ENCODE results near the gene ZBTB24. TPM values are rescaled to one million over a fixed set of nuclear protein-coding genes. Genes with fewer than 3 reads are reported as not detected.

ZBTB24 gene
- total and polyA plus RNA-seq, 2 of the 13 experiments (the other 11 are each of a cell fraction or from before 2014, with no cell fraction given), result 1.5 to 6.2 TPM

DNA sequence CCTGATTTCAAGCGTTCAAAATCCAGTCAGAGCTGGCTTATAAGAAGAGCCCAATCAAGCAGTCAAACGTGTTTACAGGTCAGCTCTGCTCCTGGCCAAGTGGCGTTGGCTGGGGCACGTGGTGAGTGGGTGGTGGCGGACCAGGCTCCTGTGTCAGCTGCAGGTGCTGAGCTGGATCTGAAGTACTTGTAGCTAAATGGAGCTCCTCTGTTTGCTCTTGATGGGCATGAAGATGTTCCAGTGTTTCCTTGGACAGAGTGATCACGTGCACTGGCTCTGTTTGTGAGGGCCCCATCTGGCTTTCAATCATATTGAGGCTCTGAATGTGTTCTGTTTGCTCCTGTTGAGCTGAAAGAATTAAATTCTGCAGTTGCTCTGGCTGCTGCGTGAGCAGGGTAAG lies 17.2 kb downstream of the ZBTB24 start:
- DNase-seq (ENCODE audit: low spot score) (no peak), FAIRE-seq (no peak), ATAC-seq (no peak)
- CTCF ChIA-PET (ENCODE audit: low intra/inter-chr PET ratio, low total read pairs), result no interaction called here
- POLR2A ChIA-PET, result no interaction called here
- intact Hi-C loops (cut with micrococcal nuclease; ENCODE audit: unreplicated experiment), result no loop called here
- Histone ChIP-seq H3K36me3 (replicated peaks in 1 of 2; ENCODE audit: control insufficient read depth in 1 of 2, insufficient read depth in 2 of 2, low read length in 2 of 2) (peaks cover 9 to 54% of the 10 kb centered on the region in 2 experiments; a peak in 4 of 5 replicates), H3K9me3 (ENCODE audit: low read length) (no peaks in the 10 kb centered on the region), H3K9ac (ENCODE audit: insufficient read depth, low read depth, low read length) (no peak overlapping the region), H3K4me3 (replicated peaks in 1 of 3; ENCODE audit: insufficient read depth in 1 of 3, low read depth in 2 of 3, low read length in 3 of 3) (no peak overlapping the region), H3K27ac (ENCODE audit: extremely low read length, insufficient read depth, low read length) (no peak overlapping the region), H3K4me2 (ENCODE audit: low read depth, low read length) (no peak overlapping the region), H3K4me1 (ENCODE audit: insufficient read depth, low read length) (no peaks in the 10 kb centered on the region), H2AFZ (ENCODE audit: low read length) (no peak overlapping the region), H3K79me2 (ENCODE audit: insufficient read depth, low read length) (no peaks in the 10 kb centered on the region), H3K27me3 (ENCODE audit: control insufficient read depth in 1 of 2, insufficient read depth in 2 of 2, low read length in 2 of 2) (no peaks in the 10 kb centered on the region), H4K20me1 (ENCODE audit: insufficient read depth, low read length) (no peaks in the 10 kb centered on the region)
- WGBS (ENCODE audit: low lambda C conversion rate), result no CpG with 5 or more reads among the region's 7 CpGs
- in situ Hi-C loops (cut with HindIII; ENCODE audit: extremely low pct_ligation_motif_present, low pct_unique_long_range_greater_than_20kb), result no loop called here
- TF ChIP-seq, protein P1, sequence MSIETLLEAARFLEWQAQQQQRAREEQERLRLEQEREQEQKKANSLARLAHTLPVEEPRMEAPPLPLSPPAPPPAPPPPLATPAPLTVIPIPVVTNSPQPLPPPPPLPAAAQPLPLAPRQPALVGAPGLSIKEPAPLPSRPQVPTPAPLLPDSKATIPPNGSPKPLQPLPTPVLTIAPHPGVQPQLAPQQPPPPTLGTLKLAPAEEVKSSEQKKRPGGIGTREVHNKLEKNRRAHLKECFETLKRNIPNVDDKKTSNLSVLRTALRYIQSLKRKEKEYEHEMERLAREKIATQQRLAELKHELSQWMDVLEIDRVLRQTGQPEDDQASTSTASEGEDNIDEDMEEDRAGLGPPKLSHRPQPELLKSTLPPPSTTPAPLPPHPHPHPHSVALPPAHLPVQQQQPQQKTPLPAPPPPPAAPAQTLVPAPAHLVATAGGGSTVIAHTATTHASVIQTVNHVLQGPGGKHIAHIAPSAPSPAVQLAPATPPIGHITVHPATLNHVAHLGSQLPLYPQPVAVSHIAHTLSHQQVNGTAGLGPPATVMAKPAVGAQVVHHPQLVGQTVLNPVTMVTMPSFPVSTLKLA (IDR thresholded peaks at IDR 0.05), result no peak
- no peak for TF ChIP-seq ZFP36 (IDR thresholded peaks at IDR 0.05; ENCODE audit: borderline replicate concordance, low read depth, low read length, partially characterized antibody)
- no peak for TF ChIP-seq HOXD1 (CRISPR knock-in tag; IDR thresholded peaks at IDR 0.05)
- TF ChIP-seq NKX3-1 (CRISPR knock-in tag; IDR thresholded peaks at IDR 0.05), result no peak
- TF ChIP-seq SP5 (CRISPR knock-in tag; IDR thresholded peaks at IDR 0.05; ENCODE audit: borderline replicate concordance, low read depth), result no peak
- TF ChIP-seq, protein P2, sequence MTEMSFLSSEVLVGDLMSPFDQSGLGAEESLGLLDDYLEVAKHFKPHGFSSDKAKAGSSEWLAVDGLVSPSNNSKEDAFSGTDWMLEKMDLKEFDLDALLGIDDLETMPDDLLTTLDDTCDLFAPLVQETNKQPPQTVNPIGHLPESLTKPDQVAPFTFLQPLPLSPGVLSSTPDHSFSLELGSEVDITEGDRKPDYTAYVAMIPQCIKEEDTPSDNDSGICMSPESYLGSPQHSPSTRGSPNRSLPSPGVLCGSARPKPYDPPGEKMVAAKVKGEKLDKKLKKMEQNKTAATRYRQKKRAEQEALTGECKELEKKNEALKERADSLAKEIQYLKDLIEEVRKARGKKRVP (CRISPR knock-in tag; IDR thresholded peaks at IDR 0.05), result no peak
- TF ChIP-seq ZNF235 (CRISPR knock-in tag; IDR thresholded peaks at IDR 0.05; ENCODE audit: borderline replicate concordance), result no peak
- no peak for TF ChIP-seq ZSCAN21 (CRISPR knock-in tag; IDR thresholded peaks at IDR 0.05; ENCODE audit: borderline replicate concordance)
- TF ChIP-seq, protein P3, sequence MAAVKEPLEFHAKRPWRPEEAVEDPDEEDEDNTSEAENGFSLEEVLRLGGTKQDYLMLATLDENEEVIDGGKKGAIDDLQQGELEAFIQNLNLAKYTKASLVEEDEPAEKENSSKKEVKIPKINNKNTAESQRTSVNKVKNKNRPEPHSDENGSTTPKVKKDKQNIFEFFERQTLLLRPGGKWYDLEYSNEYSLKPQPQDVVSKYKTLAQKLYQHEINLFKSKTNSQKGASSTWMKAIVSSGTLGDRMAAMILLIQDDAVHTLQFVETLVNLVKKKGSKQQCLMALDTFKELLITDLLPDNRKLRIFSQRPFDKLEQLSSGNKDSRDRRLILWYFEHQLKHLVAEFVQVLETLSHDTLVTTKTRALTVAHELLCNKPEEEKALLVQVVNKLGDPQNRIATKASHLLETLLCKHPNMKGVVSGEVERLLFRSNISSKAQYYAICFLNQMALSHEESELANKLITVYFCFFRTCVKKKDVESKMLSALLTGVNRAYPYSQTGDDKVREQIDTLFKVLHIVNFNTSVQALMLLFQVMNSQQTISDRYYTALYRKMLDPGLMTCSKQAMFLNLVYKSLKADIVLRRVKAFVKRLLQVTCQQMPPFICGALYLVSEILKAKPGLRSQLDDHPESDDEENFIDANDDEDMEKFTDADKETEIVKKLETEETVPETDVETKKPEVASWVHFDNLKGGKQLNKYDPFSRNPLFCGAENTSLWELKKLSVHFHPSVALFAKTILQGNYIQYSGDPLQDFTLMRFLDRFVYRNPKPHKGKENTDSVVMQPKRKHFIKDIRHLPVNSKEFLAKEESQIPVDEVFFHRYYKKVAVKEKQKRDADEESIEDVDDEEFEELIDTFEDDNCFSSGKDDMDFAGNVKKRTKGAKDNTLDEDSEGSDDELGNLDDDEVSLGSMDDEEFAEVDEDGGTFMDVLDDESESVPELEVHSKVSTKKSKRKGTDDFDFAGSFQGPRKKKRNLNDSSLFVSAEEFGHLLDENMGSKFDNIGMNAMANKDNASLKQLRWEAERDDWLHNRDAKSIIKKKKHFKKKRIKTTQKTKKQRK (IDR thresholded peaks at IDR 0.05; ENCODE audit: low read length), result no peak
- no peak for TF ChIP-seq NFIB (CRISPR knock-in tag; IDR thresholded peaks at IDR 0.05; ENCODE audit: borderline replicate concordance)
- TF ChIP-seq ZC3H13 (CRISPR knock-in tag; IDR thresholded peaks at IDR 0.05), result no peak
- no peak for TF ChIP-seq MAFG (CRISPR knock-in tag; IDR thresholded peaks at IDR 0.05)
- TF ChIP-seq NCOR1 (IDR thresholded peaks at IDR 0.05; ENCODE audit: borderline replicate concordance, low read length), result no peak
- no peak for TF ChIP-seq ZNF44 (CRISPR knock-in tag; IDR thresholded peaks at IDR 0.05)
- BruUV-seq (replicated peaks), result no TSS peak
